GM12878 (cell line): ENCODE results near the gene ARL2. TPM values are rescaled to one million over a fixed set of nuclear protein-coding genes. Genes with fewer than 3 reads are reported as not detected.

Experiments
- RFX5 ChIP-seq: IDR thresholded peaks from 2 replicates; pipeline ENCODE4 v1.6.1; 2011; ENCODE audit warnings: low read depth, low read length, improper control_type of control experiment
- polyA plus RNA-seq, 11 experiments: library from polyadenylated mRNA; depleted of rRNA in 4 of 11; unstranded in 6 of 11; stranded (reverse) in 5 of 11; fragments of >200 nt; fragmentation: Nextera tagmentation in 4 of 11; fragmentation: Illumina TruSeq in 1 of 11; extraction: Ambion mirVana in 4 of 11; extraction: Trizol in 1 of 11; gene quantifications; 1 replicate in 1 of 11; 2 replicates in 10 of 11; pipeline versions ENCODE4 v1.2.1 to v1.2.3, GENCODE V29; 2011 to 2016; ENCODE audit warnings: inconsistent platforms in 2 of 11, missing spikeins in 2 of 11, low read depth in 1 of 11
- total RNA-seq, 4 experiments: library from RNA; depleted of rRNA in 3 of 4; stranded (reverse); fragments of >200 nt in 3 of 4; fragmentation: Illumina TruSeq in 1 of 4; extraction: Trizol in 1 of 4; gene quantifications; 2 replicates each; pipeline versions ENCODE4 v1.2.1 to v1.2.3, GENCODE V29; 2013 to 2021
- TF ChIP-seq, protein P1 (sequence below): fragments of 150-350 bp; IDR thresholded peaks from 2 replicates; pipeline ENCODE4 v1.6.1; 2016; ENCODE audit warnings: low read depth, low read length
- TF ChIP-seq, protein P2 (sequence below): IDR thresholded peaks from 2 replicates; pipeline ENCODE4 v1.6.1; 2011; ENCODE audit warnings: borderline replicate concordance, low read depth, mild to moderate bottlenecking, moderate library complexity, low read length; ENCODE audit not compliant: insufficient read depth, poor library complexity, severe bottlenecking
- TF ChIP-seq, protein P3 (sequence below): fragments of 450-650 bp; IDR thresholded peaks from 2 replicates; pipeline ENCODE4 v1.6.1; 2017; ENCODE audit warnings: mild to moderate bottlenecking, low read depth, inconsistent platforms; ENCODE audit not compliant: poor library complexity, severe bottlenecking
- TF ChIP-seq, protein P4 (sequence below): fragments of 450-650 bp; IDR thresholded peaks from 2 replicates; pipeline ENCODE4 v1.6.1; 2016; ENCODE audit warnings: mild to moderate bottlenecking

ARL2 gene
- total and polyA plus RNA-seq, 10 of the 15 experiments (the other 5 are each of a cell fraction or from before 2014, with no cell fraction given), result 4.1 to 138 (median 73.4) TPM

DNA sequence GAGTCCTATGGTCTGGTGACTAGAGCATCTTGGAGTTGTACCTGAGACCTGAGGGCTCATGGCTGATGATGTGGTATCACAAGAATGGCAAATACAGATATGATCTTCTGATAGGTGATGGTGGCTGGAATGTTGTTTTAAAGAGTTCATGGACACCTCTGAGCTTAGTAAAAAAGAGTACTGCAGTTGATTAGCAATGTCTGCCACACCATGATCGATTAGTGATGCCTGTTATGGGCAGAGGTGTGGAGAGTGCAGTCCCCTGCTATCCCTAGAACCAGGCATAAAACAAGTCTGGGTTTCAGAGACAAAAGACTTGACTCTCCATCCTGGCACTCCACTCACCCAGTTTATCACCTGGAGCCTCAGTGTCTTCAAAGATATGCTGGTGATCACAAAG lies 15.8 kb upstream of the ARL2 start (continued):
- TF ChIP-seq, protein P1, sequence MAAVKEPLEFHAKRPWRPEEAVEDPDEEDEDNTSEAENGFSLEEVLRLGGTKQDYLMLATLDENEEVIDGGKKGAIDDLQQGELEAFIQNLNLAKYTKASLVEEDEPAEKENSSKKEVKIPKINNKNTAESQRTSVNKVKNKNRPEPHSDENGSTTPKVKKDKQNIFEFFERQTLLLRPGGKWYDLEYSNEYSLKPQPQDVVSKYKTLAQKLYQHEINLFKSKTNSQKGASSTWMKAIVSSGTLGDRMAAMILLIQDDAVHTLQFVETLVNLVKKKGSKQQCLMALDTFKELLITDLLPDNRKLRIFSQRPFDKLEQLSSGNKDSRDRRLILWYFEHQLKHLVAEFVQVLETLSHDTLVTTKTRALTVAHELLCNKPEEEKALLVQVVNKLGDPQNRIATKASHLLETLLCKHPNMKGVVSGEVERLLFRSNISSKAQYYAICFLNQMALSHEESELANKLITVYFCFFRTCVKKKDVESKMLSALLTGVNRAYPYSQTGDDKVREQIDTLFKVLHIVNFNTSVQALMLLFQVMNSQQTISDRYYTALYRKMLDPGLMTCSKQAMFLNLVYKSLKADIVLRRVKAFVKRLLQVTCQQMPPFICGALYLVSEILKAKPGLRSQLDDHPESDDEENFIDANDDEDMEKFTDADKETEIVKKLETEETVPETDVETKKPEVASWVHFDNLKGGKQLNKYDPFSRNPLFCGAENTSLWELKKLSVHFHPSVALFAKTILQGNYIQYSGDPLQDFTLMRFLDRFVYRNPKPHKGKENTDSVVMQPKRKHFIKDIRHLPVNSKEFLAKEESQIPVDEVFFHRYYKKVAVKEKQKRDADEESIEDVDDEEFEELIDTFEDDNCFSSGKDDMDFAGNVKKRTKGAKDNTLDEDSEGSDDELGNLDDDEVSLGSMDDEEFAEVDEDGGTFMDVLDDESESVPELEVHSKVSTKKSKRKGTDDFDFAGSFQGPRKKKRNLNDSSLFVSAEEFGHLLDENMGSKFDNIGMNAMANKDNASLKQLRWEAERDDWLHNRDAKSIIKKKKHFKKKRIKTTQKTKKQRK, result no peak
- TF ChIP-seq, protein P2, sequence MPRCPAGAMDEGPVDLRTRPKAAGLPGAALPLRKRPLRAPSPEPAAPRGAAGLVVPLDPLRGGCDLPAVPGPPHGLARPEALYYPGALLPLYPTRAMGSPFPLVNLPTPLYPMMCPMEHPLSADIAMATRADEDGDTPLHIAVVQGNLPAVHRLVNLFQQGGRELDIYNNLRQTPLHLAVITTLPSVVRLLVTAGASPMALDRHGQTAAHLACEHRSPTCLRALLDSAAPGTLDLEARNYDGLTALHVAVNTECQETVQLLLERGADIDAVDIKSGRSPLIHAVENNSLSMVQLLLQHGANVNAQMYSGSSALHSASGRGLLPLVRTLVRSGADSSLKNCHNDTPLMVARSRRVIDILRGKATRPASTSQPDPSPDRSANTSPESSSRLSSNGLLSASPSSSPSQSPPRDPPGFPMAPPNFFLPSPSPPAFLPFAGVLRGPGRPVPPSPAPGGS, result no peak
- no peak for TF ChIP-seq RFX5
- TF ChIP-seq, protein P3, sequence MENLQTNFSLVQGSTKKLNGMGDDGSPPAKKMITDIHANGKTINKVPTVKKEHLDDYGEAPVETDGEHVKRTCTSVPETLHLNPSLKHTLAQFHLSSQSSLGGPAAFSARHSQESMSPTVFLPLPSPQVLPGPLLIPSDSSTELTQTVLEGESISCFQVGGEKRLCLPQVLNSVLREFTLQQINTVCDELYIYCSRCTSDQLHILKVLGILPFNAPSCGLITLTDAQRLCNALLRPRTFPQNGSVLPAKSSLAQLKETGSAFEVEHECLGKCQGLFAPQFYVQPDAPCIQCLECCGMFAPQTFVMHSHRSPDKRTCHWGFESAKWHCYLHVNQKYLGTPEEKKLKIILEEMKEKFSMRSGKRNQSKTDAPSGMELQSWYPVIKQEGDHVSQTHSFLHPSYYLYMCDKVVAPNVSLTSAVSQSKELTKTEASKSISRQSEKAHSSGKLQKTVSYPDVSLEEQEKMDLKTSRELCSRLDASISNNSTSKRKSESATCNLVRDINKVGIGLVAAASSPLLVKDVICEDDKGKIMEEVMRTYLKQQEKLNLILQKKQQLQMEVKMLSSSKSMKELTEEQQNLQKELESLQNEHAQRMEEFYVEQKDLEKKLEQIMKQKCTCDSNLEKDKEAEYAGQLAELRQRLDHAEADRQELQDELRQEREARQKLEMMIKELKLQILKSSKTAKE, result no peak
- TF ChIP-seq, protein P4, sequence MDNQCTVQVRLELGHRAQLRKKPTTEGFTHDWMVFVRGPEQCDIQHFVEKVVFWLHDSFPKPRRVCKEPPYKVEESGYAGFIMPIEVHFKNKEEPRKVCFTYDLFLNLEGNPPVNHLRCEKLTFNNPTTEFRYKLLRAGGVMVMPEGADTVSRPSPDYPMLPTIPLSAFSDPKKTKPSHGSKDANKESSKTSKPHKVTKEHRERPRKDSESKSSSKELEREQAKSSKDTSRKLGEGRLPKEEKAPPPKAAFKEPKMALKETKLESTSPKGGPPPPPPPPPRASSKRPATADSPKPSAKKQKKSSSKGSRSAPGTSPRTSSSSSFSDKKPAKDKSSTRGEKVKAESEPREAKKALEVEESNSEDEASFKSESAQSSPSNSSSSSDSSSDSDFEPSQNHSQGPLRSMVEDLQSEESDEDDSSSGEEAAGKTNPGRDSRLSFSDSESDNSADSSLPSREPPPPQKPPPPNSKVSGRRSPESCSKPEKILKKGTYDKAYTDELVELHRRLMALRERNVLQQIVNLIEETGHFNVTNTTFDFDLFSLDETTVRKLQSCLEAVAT, result peak; percentile 99
- TF ChIP-seq, all 136 proteins: peak for 3
